HepG2 (cell line): ENCODE results near the gene SPPL3. TPM values are rescaled to one million over a fixed set of nuclear protein-coding genes. Genes with fewer than 3 reads are reported as not detected.

Experiments used
- EHMT2 ChIP-seq: fragments of 200-600 bp; sonication (generic); IDR thresholded peaks from 2 replicates; pipeline ENCODE4 v1.7.0; 2017; ENCODE audit warnings: antibody characterized with exemption, low read depth, low read length, borderline replicate concordance
- IKZF4 ChIP-seq: sonication (generic); formaldehyde crosslinking; IDR thresholded peaks from 2 replicates; pipeline ENCODE4 v1.5.1; 2020; ENCODE audit warnings: borderline replicate concordance, mild to moderate bottlenecking, low read depth, missing genetic modification reagents; ENCODE audit errors: not compliant biosample characterization
- JUNB ChIP-seq: sonication (generic); formaldehyde crosslinking; IDR thresholded peaks from 2 replicates; pipeline ENCODE4 v1.8.0; 2022; ENCODE audit warnings: missing genetic modification reagents, mild to moderate bottlenecking, borderline replicate concordance
- MIER2 ChIP-seq: IDR thresholded peaks from 2 replicates; pipeline ENCODE4 v1.6.1; 2016; ENCODE audit warnings: missing biosample characterization, missing genetic modification reagents
- NCOR1 ChIP-seq: fragments of 200-600 bp; sonication (generic); IDR thresholded peaks from 2 replicates; pipeline ENCODE4 v1.7.0; 2017; ENCODE audit warnings: antibody characterized with exemption, low read length, borderline replicate concordance
- NR2C2 ChIP-seq: sonication (generic); formaldehyde crosslinking; IDR thresholded peaks from 2 replicates; pipeline ENCODE4 v1.4.0; 2020; ENCODE audit warnings: missing genetic modification reagents, mild to moderate bottlenecking, moderate library complexity, borderline replicate concordance
- REL ChIP-seq: sonication (generic); formaldehyde crosslinking; conservative IDR thresholded peaks from 2 replicates; pipeline ENCODE4 v1.8.0; 2022; ENCODE audit warnings: mild to moderate bottlenecking, missing genetic modification reagents, moderate library complexity
- ZFX ChIP-seq: sonication (generic); formaldehyde crosslinking; IDR thresholded peaks from 2 replicates; pipeline ENCODE4 v1.4.0; 2020; ENCODE audit warnings: mild to moderate bottlenecking, low read depth, missing genetic modification reagents, moderate library complexity
- ZNF121 ChIP-seq: sonication (generic); formaldehyde crosslinking; IDR thresholded peaks from 2 replicates; pipeline ENCODE4 v1.5.0; 2020; ENCODE audit warnings: mild to moderate bottlenecking, missing genetic modification reagents
- ZNF234 ChIP-seq: sonication (generic); formaldehyde crosslinking; conservative IDR thresholded peaks from 2 replicates; pipeline ENCODE4 v1.5.1; 2020; ENCODE audit warnings: mild to moderate bottlenecking, missing genetic modification reagents
- ZNF432 ChIP-seq: sonication (generic); formaldehyde crosslinking; IDR thresholded peaks from 2 replicates; pipeline ENCODE4 v1.5.0; 2020; ENCODE audit warnings: missing genetic modification reagents, mild to moderate bottlenecking, borderline replicate concordance
- ZNF451 ChIP-seq: sonication (generic); formaldehyde crosslinking; IDR thresholded peaks from 2 replicates; pipeline ENCODE4 v1.5.0; 2020; ENCODE audit warnings: mild to moderate bottlenecking, missing genetic modification reagents
- ZNF558 ChIP-seq: sonication (generic); formaldehyde crosslinking; IDR thresholded peaks from 2 replicates; pipeline ENCODE4 v1.9.0; 2022; ENCODE audit warnings: mild to moderate bottlenecking, missing genetic modification reagents, borderline replicate concordance
- ZNF674 ChIP-seq: sonication (generic); formaldehyde crosslinking; IDR thresholded peaks from 2 replicates; pipeline ENCODE4 v1.5.0; 2020; ENCODE audit warnings: low read depth, mild to moderate bottlenecking, missing genetic modification reagents
- ZSCAN31 ChIP-seq: sonication (generic); formaldehyde crosslinking; IDR thresholded peaks from 2 replicates; pipeline ENCODE4 v1.5.0; 2020; ENCODE audit warnings: low read depth, mild to moderate bottlenecking, missing genetic modification reagents
- ZSCAN9 ChIP-seq: IDR thresholded peaks from 2 replicates; pipeline ENCODE4 v1.6.1; 2016; ENCODE audit warnings: borderline replicate concordance
- polyA plus RNA-seq, 8 experiments: library from polyadenylated mRNA; depleted of rRNA in 3 of 8; stranded (reverse) in 7 of 8; unstranded in 1 of 8; fragments of >200 nt; fragmentation: Illumina TruSeq in 4 of 8; extraction: Trizol in 4 of 8; gene quantifications; 2 replicates each; pipeline versions ENCODE4 v1.2.1 to v1.2.3, GENCODE V29; 2011 to 2016; ENCODE audit warnings: low read depth in 4 of 8, missing spikeins in 1 of 8, mixed read lengths in 1 of 8; ENCODE audit not compliant: insufficient read depth in 1 of 8
- total RNA-seq, 5 experiments: library from RNA; depleted of rRNA; stranded (reverse); fragments of >200 nt; fragmentation: Illumina TruSeq; extraction: Trizol; gene quantifications; 2 replicates each; pipeline ENCODE4 v1.2.3, GENCODE V29; 2016; ENCODE audit warnings: low read depth in 1 of 5
- TF ChIP-seq, protein P1 (sequence below): sonication (generic); formaldehyde crosslinking; IDR thresholded peaks from 2 replicates; pipeline ENCODE4 v1.4.0; 2020; ENCODE audit warnings: mild to moderate bottlenecking, missing genetic modification reagents, borderline replicate concordance
- TF ChIP-seq, protein P2 (sequence below), 2 experiments: sonication (generic) in 1 of 2; formaldehyde crosslinking in 1 of 2; IDR thresholded peaks; 2 replicates each; pipeline versions ENCODE4 v1.5.1 to v1.6.1; 2011 to 2020; ENCODE audit warnings: borderline replicate concordance in 1 of 2, low read depth in 1 of 2, low read length in 1 of 2, mild to moderate bottlenecking in 1 of 2, missing genetic modification reagents in 1 of 2, moderate library complexity in 1 of 2
- TF ChIP-seq, protein P3 (sequence below): sonication (generic); formaldehyde crosslinking; IDR thresholded peaks from 2 replicates; pipeline ENCODE4 v1.5.0; 2020; ENCODE audit warnings: missing genetic modification reagents

SPPL3 gene
- total and polyA plus RNA-seq, 2 of the 13 experiments (the other 11 are each of a cell fraction or from before 2014, with no cell fraction given) = 8.9 to 9.1 TPM

DNA sequence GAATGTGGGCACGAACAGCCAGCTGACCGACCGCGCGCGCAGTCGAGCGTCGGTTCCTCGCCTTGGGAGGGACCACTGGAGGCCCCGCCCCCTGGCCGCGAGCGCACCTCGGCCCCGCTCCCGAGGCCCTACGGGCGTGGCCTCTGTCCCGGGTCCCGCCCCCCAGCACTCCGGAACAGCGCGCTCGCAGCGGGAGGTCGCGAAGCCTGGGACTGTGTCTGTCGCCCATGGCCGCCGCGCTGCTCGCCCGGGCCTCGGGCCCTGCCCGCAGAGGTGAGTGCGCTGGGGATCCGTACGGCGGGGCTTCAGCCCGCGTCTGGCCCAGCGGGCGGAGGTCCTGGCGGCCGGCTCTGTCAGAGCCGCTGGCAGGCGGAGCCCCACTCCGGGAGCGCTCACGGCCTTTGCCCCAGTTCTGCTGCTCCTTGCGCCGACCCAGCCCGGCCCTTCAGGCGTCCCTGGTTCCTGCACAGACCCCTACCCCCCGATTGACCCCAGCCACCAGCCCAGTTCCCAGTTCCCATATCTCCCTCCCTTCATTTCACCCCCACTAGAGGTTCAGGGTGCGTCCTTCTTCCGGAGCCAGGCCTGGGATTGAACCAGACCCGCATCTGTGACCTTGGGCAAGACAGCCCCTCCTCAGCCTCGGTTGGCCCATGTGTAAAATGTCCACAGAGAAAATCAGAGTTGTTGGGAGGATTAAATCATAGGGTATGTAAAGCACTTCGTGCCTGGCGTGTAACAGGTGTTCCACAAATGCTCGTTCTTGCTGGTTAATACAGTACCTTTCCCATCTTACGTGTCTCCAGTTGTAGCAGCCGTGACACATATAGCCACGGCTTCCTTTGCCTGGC lies 178.3 kb downstream of the SPPL3 start, which contains the start of gene ACADS (continued):
- TF ChIP-seq ZNF558 (CRISPR knock-in tag) (peak; percentile 24; the same call in 1 of the 2 replicates), NR2C2 (CRISPR knock-in tag) (0 out of 2 replicates have a peak, but pooled peaks have one; percentile 36), JUNB (no peak), ZNF451 (CRISPR knock-in tag) (peak; percentile 66), NCOR1 (no peak), MIER2 (CRISPR knock-in tag) (no peak), EHMT2 (no peak), IKZF4 (CRISPR knock-in tag) (no peak), ZNF234 (CRISPR knock-in tag) (no peak), ZNF121 (peak; percentile 67), ZNF432 (CRISPR knock-in tag) (no peak), ZSCAN9 (CRISPR knock-in tag) (no peak), ZNF674 (no peak), ZFX (CRISPR knock-in tag) (peak; percentile 92), REL (no peak), ZSCAN31 (CRISPR knock-in tag) (peak; percentile 76; the same call in 1 of the 2 replicates)
- TF ChIP-seq, protein P1, sequence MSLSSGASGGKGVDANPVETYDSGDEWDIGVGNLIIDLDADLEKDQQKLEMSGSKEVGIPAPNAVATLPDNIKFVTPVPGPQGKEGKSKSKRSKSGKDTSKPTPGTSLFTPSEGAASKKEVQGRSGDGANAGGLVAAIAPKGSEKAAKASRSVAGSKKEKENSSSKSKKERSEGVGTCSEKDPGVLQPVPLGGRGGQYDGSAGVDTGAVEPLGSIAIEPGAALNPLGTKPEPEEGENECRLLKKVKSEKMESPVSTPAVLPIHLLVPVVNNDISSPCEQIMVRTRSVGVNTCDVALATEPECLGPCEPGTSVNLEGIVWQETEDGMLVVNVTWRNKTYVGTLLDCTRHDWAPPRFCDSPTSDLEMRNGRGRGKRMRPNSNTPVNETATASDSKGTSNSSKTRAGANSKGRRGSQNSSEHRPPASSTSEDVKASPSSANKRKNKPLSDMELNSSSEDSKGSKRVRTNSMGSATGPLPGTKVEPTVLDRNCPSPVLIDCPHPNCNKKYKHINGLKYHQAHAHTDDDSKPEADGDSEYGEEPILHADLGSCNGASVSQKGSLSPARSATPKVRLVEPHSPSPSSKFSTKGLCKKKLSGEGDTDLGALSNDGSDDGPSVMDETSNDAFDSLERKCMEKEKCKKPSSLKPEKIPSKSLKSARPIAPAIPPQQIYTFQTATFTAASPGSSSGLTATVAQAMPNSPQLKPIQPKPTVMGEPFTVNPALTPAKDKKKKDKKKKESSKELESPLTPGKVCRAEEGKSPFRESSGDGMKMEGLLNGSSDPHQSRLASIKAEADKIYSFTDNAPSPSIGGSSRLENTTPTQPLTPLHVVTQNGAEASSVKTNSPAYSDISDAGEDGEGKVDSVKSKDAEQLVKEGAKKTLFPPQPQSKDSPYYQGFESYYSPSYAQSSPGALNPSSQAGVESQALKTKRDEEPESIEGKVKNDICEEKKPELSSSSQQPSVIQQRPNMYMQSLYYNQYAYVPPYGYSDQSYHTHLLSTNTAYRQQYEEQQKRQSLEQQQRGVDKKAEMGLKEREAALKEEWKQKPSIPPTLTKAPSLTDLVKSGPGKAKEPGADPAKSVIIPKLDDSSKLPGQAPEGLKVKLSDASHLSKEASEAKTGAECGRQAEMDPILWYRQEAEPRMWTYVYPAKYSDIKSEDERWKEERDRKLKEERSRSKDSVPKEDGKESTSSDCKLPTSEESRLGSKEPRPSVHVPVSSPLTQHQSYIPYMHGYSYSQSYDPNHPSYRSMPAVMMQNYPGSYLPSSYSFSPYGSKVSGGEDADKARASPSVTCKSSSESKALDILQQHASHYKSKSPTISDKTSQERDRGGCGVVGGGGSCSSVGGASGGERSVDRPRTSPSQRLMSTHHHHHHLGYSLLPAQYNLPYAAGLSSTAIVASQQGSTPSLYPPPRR (CRISPR knock-in tag) = 0 out of 2 replicates have a peak, but pooled peaks have one; percentile 17
- TF ChIP-seq, protein P2, sequence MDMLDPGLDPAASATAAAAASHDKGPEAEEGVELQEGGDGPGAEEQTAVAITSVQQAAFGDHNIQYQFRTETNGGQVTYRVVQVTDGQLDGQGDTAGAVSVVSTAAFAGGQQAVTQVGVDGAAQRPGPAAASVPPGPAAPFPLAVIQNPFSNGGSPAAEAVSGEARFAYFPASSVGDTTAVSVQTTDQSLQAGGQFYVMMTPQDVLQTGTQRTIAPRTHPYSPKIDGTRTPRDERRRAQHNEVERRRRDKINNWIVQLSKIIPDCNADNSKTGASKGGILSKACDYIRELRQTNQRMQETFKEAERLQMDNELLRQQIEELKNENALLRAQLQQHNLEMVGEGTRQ (IDR thresholded peaks at IDR 0.05; ENCODE audit: low read depth, low read length) = no peak
- TF ChIP-seq, protein P2 (CRISPR knock-in tag; IDR thresholded peaks at IDR 0.05; ENCODE audit: borderline replicate concordance) = no peak
- TF ChIP-seq, protein P3, sequence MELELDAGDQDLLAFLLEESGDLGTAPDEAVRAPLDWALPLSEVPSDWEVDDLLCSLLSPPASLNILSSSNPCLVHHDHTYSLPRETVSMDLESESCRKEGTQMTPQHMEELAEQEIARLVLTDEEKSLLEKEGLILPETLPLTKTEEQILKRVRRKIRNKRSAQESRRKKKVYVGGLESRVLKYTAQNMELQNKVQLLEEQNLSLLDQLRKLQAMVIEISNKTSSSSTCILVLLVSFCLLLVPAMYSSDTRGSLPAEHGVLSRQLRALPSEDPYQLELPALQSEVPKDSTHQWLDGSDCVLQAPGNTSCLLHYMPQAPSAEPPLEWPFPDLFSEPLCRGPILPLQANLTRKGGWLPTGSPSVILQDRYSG (CRISPR knock-in tag) = 0 out of 2 replicates have a peak, but pooled peaks have one; percentile 61
